ENCODE data around the gene WNT3. TPM values are rescaled to one million over a fixed set of nuclear protein-coding genes. Genes with fewer than 3 reads are reported as not detected.
"Not testable (repeated sequence)": the region's sequence is repeated elsewhere in the genome, so short reads cannot be mapped to it uniquely, and the experiment has no call there.

WNT3 gene
- total RNA-seq, 4 donors from 2014 or later = 0.27 to 0.48 TPM; not detected in 2

- WGBS, 2 donors (ENCODE audit: low coverage in 1 of 2) = 71 to 94% methylated on average over 3 to 6 of the region's 6 CpGs
- Histone ChIP-seq H3K9me3 (no peaks in the 10 kb centered on the region), H3K27me3 (peaks cover 66% of the 10 kb centered on the region), H3K27ac (no peak overlapping the region), H3K4me3 (no peak overlapping the region), H3K36me3 (no peaks in the 10 kb centered on the region), H3K4me1 (peaks cover 4 to 13% (median 9%) of the 10 kb centered on the region in 4 donors)
- no peak for DNase-seq
- in situ Hi-C loops (cut with MboI; ENCODE audit: low pct_ligation_motif_present in 1 of 4, low pct_unique_long_range_greater_than_20kb in 1 of 4, low sequenced_read_pairs in 3 of 4) (no loop called here), intact Hi-C loops (cut with DNase I; ENCODE audit: low total_unique reads) (loop anchor here (10.0 kb wide), 1 partner anchor 146 kb away; no protein-coding TSS in a partner anchor)
- no peak for TF ChIP-seq POLR2AphosphoS5 (IDR thresholded peaks at IDR 0.05)
- no peak for TF ChIP-seq EP300 (IDR thresholded peaks at IDR 0.05; ENCODE audit: low read depth)
- TF ChIP-seq CTCF (IDR thresholded peaks at IDR 0.05) = no peak
- no peak for TF ChIP-seq POLR2A (IDR thresholded peaks at IDR 0.05)
Measured at GRCh38 chr17:46848534-46848933, 30.0 kb upstream of the WNT3 start.

GRCh38 chr17:46847204-46848191 is 29.0 kb upstream of the WNT3 start:
- TF ChIP-seq CTCF (IDR thresholded peaks at IDR 0.05) (no peak), POLR2AphosphoS5 (IDR thresholded peaks at IDR 0.05) (no peak), POLR2A (IDR thresholded peaks at IDR 0.05) (no peak), EP300 (IDR thresholded peaks at IDR 0.05; ENCODE audit: low read depth) (no peak)
- Histone ChIP-seq H3K36me3 (no peaks in the 10 kb centered on the region), H3K9me3 (peaks cover 0 to 4% of the 10 kb centered on the region in 2 donors), H3K4me3 (no peak overlapping the region), H3K4me1 (peaks cover 4 to 13% (median 9%) of the 10 kb centered on the region in 4 donors), H3K27ac (no peak overlapping the region), H3K27me3 (peaks cover 57% of the 10 kb centered on the region)
- DNase-seq = peak; percentile 18
- in situ Hi-C loops (cut with MboI; ENCODE audit: low pct_ligation_motif_present in 1 of 4, low pct_unique_long_range_greater_than_20kb in 1 of 4, low sequenced_read_pairs in 3 of 4) (no loop called here), intact Hi-C loops (cut with DNase I; ENCODE audit: low total_unique reads) (loop anchor here (10.0 kb wide), 1 partner anchor 147 kb away; no protein-coding TSS in a partner anchor)
- WGBS, 2 donors (ENCODE audit: low coverage in 1 of 2) = 33 to 48% methylated on average over 3 to 8 of the region's 8 CpGs

- 94% methylated on average over 3 of the region's 3 CpGs for WGBS, 2 donors (ENCODE audit: low coverage in 1 of 2)
- Histone ChIP-seq H3K4me1 (peaks cover 0 to 3% (median 0%) of the 10 kb centered on the region in 4 donors), H3K27ac (no peak overlapping the region), H3K27me3 (peaks cover 40% of the 10 kb centered on the region), H3K36me3 (no peaks in the 10 kb centered on the region), H3K4me3 (no peak overlapping the region), H3K9me3 (peaks cover 0 to 4% of the 10 kb centered on the region in 2 donors)
- intact Hi-C loops (cut with DNase I; ENCODE audit: low total_unique reads) = loop anchor here (10.0 kb wide), 1 partner anchor 152 kb away; no protein-coding TSS in a partner anchor
- in situ Hi-C loops (cut with MboI; ENCODE audit: low pct_ligation_motif_present in 1 of 4, low pct_unique_long_range_greater_than_20kb in 1 of 4, low sequenced_read_pairs in 3 of 4) = no loop called here
- peak in 3 of 5 experiments; percentile 19 to 36 (median 30) for TF ChIP-seq CTCF (IDR thresholded peaks at IDR 0.05)
- TF ChIP-seq POLR2A (IDR thresholded peaks at IDR 0.05) = no peak
- no peak for DNase-seq
Measured at GRCh38 chr17:46842835-46843234, 24.3 kb upstream of the WNT3 start.

GRCh38 chr17:46841561-46842379 is 23.3 kb upstream of the WNT3 start:
- Histone ChIP-seq H3K27me3 (peaks cover 39% of the 10 kb centered on the region), H3K4me1 (peaks cover 0 to 3% (median 0%) of the 10 kb centered on the region in 4 donors), H3K4me3 (no peak overlapping the region), H3K9me3 (peaks cover 0 to 4% of the 10 kb centered on the region in 2 donors), H3K36me3 (no peaks in the 10 kb centered on the region), H3K27ac (no peak overlapping the region)
- no peak for TF ChIP-seq POLR2A (IDR thresholded peaks at IDR 0.05)
- peak; percentile 21 to 80 (median 62) for TF ChIP-seq CTCF (IDR thresholded peaks at IDR 0.05)
- intact Hi-C loops (cut with DNase I; ENCODE audit: low total_unique reads) = loop anchor here (10.0 kb wide), 1 partner anchor 153 kb away; no protein-coding TSS in a partner anchor
- 22 to 33% methylated on average over 1 to 41 of the region's 43 CpGs for WGBS, 2 donors (ENCODE audit: low coverage in 1 of 2)
- DNase-seq = no peak
- in situ Hi-C loops (cut with MboI; ENCODE audit: low pct_ligation_motif_present in 1 of 4, low pct_unique_long_range_greater_than_20kb in 1 of 4, low sequenced_read_pairs in 3 of 4) = no loop called here

- intact Hi-C loops (cut with DNase I; ENCODE audit: low total_unique reads) = loop anchor here (10.0 kb wide), 1 partner anchor 154 kb away; no protein-coding TSS in a partner anchor
Measured at GRCh38 chr17:46840596-46840995, 22.1 kb upstream of the WNT3 start.

More at GRCh38 chr17:46840596-46840995, 22.1 kb upstream of the WNT3 start:
- peaks cover 35% of the 10 kb centered on the region for H3K27me3 ChIP-seq
- H3K4me1 ChIP-seq; H3K9me3 ChIP-seq; DNase-seq; H3K4me3 ChIP-seq; H3K36me3 ChIP-seq; in situ Hi-C loops (cut with MboI; ENCODE audit: low pct_ligation_motif_present in 1 of 4, low pct_unique_long_range_greater_than_20kb in 1 of 4, low sequenced_read_pairs in 3 of 4); H3K27ac ChIP-seq: not testable (repeated sequence)
- 45 to 58% methylated on average over 3 of the region's 3 CpGs for WGBS, 2 donors (ENCODE audit: low coverage in 1 of 2)

Data from transverse colon (tissue), 4 donors.